SU-DHL-6 (cell line): ENCODE measurements around the gene LCP1.

Experiments used
- EZH2phosphoT487 ChIP-seq: fragments of 200-600 bp; sonication (generic), shearing (Covaris generic); conservative IDR thresholded peaks from 2 replicates; pipeline ENCODE4 v1.6.1; 2018; ENCODE audit warnings: mild to moderate bottlenecking, antibody characterized with exemption, low read length, moderate library complexity, mixed read lengths
- TF ChIP-seq, protein P1 (sequence below): fragments of 200-600 bp; sonication (generic); IDR thresholded peaks from one replicate; pipeline ENCODE4 v1.5.1; 2017; ENCODE audit warnings: antibody characterized with exemption, mild to moderate bottlenecking, low read length, moderate library complexity; ENCODE audit not compliant: insufficient read depth, poor library complexity, severe bottlenecking

DNA sequence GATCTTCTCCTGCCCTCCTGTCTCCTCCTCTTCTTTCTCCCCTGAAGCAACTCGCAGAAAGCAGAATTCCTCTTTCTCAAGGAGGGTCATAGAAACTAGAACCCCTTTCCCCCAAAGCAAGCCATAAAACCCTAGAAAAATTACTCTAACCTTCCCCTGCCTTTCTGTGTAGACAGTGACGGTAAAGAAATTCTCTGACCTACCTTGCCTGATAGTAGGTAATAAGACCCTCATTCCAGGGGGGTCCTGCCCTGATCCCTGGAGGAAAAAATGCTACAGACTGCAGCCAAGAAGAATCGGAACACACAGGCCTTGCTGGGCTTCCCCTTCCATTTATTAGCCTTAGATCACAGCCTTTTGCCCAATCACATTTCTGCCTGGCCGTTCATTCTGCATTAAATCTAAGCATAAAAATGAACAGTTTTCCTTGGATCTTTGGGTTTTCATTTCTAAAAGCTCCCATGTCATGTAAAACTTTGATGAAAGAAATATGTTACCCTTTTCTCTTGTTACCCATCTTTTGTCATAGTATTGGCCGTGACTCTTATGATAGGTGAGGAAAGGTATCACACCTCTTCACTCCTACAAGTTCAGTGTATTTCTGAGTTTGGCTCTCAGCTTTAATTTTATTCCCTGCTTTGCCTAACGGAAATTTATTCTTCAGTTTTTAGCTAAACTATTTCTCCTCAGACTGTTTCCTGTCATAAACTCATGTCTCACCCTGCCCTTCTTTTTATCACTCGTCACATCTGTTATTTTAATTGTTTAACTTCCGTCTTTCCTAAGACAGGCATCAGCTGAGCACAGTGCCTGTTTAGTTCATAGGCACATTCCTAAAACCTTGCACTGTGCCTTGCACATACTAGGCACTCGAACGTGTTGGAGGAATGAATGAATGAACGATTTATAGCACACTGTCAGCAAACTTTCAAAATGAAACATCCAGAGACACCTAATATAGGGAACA lies 56.7 kb downstream of the LCP1 start:
- TF ChIP-seq, protein P1, sequence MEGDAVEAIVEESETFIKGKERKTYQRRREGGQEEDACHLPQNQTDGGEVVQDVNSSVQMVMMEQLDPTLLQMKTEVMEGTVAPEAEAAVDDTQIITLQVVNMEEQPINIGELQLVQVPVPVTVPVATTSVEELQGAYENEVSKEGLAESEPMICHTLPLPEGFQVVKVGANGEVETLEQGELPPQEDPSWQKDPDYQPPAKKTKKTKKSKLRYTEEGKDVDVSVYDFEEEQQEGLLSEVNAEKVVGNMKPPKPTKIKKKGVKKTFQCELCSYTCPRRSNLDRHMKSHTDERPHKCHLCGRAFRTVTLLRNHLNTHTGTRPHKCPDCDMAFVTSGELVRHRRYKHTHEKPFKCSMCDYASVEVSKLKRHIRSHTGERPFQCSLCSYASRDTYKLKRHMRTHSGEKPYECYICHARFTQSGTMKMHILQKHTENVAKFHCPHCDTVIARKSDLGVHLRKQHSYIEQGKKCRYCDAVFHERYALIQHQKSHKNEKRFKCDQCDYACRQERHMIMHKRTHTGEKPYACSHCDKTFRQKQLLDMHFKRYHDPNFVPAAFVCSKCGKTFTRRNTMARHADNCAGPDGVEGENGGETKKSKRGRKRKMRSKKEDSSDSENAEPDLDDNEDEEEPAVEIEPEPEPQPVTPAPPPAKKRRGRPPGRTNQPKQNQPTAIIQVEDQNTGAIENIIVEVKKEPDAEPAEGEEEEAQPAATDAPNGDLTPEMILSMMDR = no peak
- no peak for TF ChIP-seq EZH2phosphoT487
